H1 (cell line): ENCODE results near the gene NPAS4. TPM values are rescaled to one million over a fixed set of nuclear protein-coding genes. Genes with fewer than 3 reads are reported as not detected.

Experiments
- GTF2F1 ChIP-seq: IDR thresholded peaks from 2 replicates; pipeline ENCODE4 v1.6.1; 2012; ENCODE audit warnings: low read depth, low read length, improper control_type of control experiment, borderline replicate concordance
- KDM4A ChIP-seq: IDR thresholded peaks from one replicate; pipeline ENCODE4 v1.7.1; 2012; ENCODE audit warnings: low read depth, mild to moderate bottlenecking, moderate library complexity, low read length, inconsistent platforms; ENCODE audit not compliant: severe bottlenecking
- SAP30 ChIP-seq: fragments of 300-600 bp; sonication (generic); IDR thresholded peaks from 2 replicates; pipeline ENCODE4 v1.7.1; 2012; ENCODE audit warnings: low read length, moderate library complexity, mild to moderate bottlenecking, inconsistent platforms; ENCODE audit not compliant: insufficient read depth, insufficient replicate concordance
- TAF7 ChIP-seq: optimal IDR thresholded peaks from 2 replicates; pipeline ENCODE3; 2011; ENCODE audit warnings: low read depth, mild to moderate bottlenecking, inconsistent platforms, low read length, moderate library complexity, borderline replicate concordance
- TCF12 ChIP-seq: IDR thresholded peaks from 2 replicates; pipeline ENCODE4 v1.6.1; 2011; ENCODE audit warnings: low read depth, mild to moderate bottlenecking, low read length
- polyA plus RNA-seq, 7 experiments: library from polyadenylated mRNA; depleted of rRNA in 3 of 7; stranded (reverse) in 5 of 7; unstranded in 2 of 7; fragments of >200 nt in 5 of 7; fragments of 200-250 nt in 2 of 7; gene quantifications; 1 replicate in 5 of 7; 2 replicates in 1 of 7; 4 replicates in 1 of 7; pipeline versions ENCODE4 v1.2.1 to v1.2.3, GENCODE V29; 2011 to 2013; ENCODE audit warnings: missing spikeins in 2 of 7, mixed read lengths in 2 of 7
- total RNA-seq: library from RNA; stranded (reverse); fragmentation: NEBNext Ultra II Directional; extraction: Animal tissue kit (Norgen Biotek cat#: 25700); gene quantifications from 2 replicates; pipeline ENCODE4 v1.2.1, GENCODE V29; 2021
- TF ChIP-seq, protein P1 (sequence below): IDR thresholded peaks from 2 replicates; pipeline ENCODE4 v1.6.1; 2012; ENCODE audit warnings: low read length, inconsistent platforms
- TF ChIP-seq, protein P2 (sequence below): fragments of 300-600 bp; sonication (generic); IDR thresholded peaks from 2 replicates; pipeline ENCODE4 v1.7.1; 2012; ENCODE audit warnings: low read length, moderate library complexity, mild to moderate bottlenecking, inconsistent platforms; ENCODE audit not compliant: insufficient replicate concordance
- TF ChIP-seq, protein P3 (sequence below): IDR thresholded peaks from 2 replicates; pipeline ENCODE4 v1.6.1; 2011; ENCODE audit warnings: low read length, improper control_type of control experiment

The NPAS4 gene
- total and polyA plus RNA-seq, 2 of the 8 experiments (the other 6 are each of a cell fraction or from before 2014, with no cell fraction given): 0.73 to 0.99 TPM

DNA sequence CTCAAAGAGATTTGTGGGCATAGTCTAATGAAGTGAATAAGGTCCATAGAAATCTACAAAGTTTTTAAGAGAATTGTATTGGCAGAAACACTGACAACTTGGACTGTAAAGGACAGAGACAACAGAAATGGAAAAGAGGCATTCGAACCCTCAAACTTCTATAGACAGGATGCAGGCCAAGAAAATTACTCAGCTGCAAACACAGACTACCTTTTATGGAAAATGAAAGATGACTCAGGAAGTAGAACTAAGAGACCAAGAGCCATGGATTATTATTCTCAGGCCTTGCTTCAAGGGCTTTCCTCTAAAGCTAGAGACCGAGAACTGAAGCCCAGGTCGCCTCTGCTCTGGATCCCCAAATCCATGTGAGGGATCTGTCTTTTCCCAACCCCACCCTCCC, 42.1 kb downstream of the NPAS4 start (continued):
- TF ChIP-seq, protein P1, sequence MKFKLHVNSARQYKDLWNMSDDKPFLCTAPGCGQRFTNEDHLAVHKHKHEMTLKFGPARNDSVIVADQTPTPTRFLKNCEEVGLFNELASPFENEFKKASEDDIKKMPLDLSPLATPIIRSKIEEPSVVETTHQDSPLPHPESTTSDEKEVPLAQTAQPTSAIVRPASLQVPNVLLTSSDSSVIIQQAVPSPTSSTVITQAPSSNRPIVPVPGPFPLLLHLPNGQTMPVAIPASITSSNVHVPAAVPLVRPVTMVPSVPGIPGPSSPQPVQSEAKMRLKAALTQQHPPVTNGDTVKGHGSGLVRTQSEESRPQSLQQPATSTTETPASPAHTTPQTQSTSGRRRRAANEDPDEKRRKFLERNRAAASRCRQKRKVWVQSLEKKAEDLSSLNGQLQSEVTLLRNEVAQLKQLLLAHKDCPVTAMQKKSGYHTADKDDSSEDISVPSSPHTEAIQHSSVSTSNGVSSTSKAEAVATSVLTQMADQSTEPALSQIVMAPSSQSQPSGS: no peak
- TF ChIP-seq, protein P2, sequence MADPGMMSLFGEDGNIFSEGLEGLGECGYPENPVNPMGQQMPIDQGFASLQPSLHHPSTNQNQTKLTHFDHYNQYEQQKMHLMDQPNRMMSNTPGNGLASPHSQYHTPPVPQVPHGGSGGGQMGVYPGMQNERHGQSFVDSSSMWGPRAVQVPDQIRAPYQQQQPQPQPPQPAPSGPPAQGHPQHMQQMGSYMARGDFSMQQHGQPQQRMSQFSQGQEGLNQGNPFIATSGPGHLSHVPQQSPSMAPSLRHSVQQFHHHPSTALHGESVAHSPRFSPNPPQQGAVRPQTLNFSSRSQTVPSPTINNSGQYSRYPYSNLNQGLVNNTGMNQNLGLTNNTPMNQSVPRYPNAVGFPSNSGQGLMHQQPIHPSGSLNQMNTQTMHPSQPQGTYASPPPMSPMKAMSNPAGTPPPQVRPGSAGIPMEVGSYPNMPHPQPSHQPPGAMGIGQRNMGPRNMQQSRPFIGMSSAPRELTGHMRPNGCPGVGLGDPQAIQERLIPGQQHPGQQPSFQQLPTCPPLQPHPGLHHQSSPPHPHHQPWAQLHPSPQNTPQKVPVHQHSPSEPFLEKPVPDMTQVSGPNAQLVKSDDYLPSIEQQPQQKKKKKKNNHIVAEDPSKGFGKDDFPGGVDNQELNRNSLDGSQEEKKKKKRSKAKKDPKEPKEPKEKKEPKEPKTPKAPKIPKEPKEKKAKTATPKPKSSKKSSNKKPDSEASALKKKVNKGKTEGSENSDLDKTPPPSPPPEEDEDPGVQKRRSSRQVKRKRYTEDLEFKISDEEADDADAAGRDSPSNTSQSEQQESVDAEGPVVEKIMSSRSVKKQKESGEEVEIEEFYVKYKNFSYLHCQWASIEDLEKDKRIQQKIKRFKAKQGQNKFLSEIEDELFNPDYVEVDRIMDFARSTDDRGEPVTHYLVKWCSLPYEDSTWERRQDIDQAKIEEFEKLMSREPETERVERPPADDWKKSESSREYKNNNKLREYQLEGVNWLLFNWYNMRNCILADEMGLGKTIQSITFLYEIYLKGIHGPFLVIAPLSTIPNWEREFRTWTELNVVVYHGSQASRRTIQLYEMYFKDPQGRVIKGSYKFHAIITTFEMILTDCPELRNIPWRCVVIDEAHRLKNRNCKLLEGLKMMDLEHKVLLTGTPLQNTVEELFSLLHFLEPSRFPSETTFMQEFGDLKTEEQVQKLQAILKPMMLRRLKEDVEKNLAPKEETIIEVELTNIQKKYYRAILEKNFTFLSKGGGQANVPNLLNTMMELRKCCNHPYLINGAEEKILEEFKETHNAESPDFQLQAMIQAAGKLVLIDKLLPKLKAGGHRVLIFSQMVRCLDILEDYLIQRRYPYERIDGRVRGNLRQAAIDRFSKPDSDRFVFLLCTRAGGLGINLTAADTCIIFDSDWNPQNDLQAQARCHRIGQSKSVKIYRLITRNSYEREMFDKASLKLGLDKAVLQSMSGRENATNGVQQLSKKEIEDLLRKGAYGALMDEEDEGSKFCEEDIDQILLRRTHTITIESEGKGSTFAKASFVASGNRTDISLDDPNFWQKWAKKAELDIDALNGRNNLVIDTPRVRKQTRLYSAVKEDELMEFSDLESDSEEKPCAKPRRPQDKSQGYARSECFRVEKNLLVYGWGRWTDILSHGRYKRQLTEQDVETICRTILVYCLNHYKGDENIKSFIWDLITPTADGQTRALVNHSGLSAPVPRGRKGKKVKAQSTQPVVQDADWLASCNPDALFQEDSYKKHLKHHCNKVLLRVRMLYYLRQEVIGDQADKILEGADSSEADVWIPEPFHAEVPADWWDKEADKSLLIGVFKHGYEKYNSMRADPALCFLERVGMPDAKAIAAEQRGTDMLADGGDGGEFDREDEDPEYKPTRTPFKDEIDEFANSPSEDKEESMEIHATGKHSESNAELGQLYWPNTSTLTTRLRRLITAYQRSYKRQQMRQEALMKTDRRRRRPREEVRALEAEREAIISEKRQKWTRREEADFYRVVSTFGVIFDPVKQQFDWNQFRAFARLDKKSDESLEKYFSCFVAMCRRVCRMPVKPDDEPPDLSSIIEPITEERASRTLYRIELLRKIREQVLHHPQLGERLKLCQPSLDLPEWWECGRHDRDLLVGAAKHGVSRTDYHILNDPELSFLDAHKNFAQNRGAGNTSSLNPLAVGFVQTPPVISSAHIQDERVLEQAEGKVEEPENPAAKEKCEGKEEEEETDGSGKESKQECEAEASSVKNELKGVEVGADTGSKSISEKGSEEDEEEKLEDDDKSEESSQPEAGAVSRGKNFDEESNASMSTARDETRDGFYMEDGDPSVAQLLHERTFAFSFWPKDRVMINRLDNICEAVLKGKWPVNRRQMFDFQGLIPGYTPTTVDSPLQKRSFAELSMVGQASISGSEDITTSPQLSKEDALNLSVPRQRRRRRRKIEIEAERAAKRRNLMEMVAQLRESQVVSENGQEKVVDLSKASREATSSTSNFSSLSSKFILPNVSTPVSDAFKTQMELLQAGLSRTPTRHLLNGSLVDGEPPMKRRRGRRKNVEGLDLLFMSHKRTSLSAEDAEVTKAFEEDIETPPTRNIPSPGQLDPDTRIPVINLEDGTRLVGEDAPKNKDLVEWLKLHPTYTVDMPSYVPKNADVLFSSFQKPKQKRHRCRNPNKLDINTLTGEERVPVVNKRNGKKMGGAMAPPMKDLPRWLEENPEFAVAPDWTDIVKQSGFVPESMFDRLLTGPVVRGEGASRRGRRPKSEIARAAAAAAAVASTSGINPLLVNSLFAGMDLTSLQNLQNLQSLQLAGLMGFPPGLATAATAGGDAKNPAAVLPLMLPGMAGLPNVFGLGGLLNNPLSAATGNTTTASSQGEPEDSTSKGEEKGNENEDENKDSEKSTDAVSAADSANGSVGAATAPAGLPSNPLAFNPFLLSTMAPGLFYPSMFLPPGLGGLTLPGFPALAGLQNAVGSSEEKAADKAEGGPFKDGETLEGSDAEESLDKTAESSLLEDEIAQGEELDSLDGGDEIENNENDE: no peak
- TF ChIP-seq KDM4A (no peak), TCF12 (no peak), SAP30 (no peak), GTF2F1 (no peak), TAF7 (no peak)
- TF ChIP-seq, protein P3, sequence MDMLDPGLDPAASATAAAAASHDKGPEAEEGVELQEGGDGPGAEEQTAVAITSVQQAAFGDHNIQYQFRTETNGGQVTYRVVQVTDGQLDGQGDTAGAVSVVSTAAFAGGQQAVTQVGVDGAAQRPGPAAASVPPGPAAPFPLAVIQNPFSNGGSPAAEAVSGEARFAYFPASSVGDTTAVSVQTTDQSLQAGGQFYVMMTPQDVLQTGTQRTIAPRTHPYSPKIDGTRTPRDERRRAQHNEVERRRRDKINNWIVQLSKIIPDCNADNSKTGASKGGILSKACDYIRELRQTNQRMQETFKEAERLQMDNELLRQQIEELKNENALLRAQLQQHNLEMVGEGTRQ: no peak
